Measurements from ENCODE around the gene PLXDC1. TPM values are rescaled to one million over a fixed set of nuclear protein-coding genes. Genes with fewer than 3 reads are reported as not detected.
A peak's percentile ranks its signal among the peaks of the same experiment; 100 is the strongest.
"Not testable (repeated sequence)": the region's sequence is repeated elsewhere in the genome, so short reads cannot be mapped to it uniquely, and the experiment has no call there.

PLXDC1 gene
- total RNA-seq, 3 donors from 2014 or later, result 11.8 to 37.7 (median 23.1) TPM

- no peak for TF ChIP-seq POLR2AphosphoS5 (IDR thresholded peaks at IDR 0.05)
- TF ChIP-seq POLR2A (IDR thresholded peaks at IDR 0.05), result no peak
- no peak for TF ChIP-seq CTCF (IDR thresholded peaks at IDR 0.05)
- Histone ChIP-seq H3K4me1 (no peaks in the 10 kb centered on the region), H3K36me3 (no peaks in the 10 kb centered on the region), H3K27me3 (no peaks in the 10 kb centered on the region), H3K9me3 (no peaks in the 10 kb centered on the region), H3K4me3 (no peak overlapping the region), H3K27ac (no peak overlapping the region)
- DNase-seq (ENCODE audit: low spot score in 2 of 2), result no peak
- intact Hi-C loops (cut with DNase I; ENCODE audit: low total_unique reads), result no loop called here
These were observed 25.0 kb downstream of the PLXDC1 start for GRCh38 chr17:39126436-39126835.

- intact Hi-C loops (cut with DNase I; ENCODE audit: low total_unique reads), result no loop called here
- Histone ChIP-seq H3K27me3 (no peaks in the 10 kb centered on the region), H3K36me3 (no peaks in the 10 kb centered on the region), H3K4me1 (no peaks in the 10 kb centered on the region), H3K4me3 (no peak overlapping the region), H3K9me3 (no peaks in the 10 kb centered on the region), H3K27ac (no peak overlapping the region)
- no peak for DNase-seq (ENCODE audit: low spot score in 2 of 2)
- no peak for TF ChIP-seq POLR2A (IDR thresholded peaks at IDR 0.05)
- TF ChIP-seq POLR2AphosphoS5 (IDR thresholded peaks at IDR 0.05), result no peak
- TF ChIP-seq CTCF (IDR thresholded peaks at IDR 0.05), result no peak
These were observed 26.1 kb downstream of the PLXDC1 start for GRCh38 chr17:39125143-39125875.

- Histone ChIP-seq H3K9me3 (no peaks in the 10 kb centered on the region), H3K4me1 (no peaks in the 10 kb centered on the region), H3K36me3 (no peaks in the 10 kb centered on the region), H3K4me3 (no peak overlapping the region), H3K27ac (peak overlapping the region; percentile 4 to 30), H3K27me3 (no peaks in the 10 kb centered on the region)
- peak in 1 of 2 donors; percentile 37 for DNase-seq (ENCODE audit: low spot score in 2 of 2)
- intact Hi-C loops (cut with DNase I; ENCODE audit: low total_unique reads), result no loop called here
- no peak for TF ChIP-seq CTCF (IDR thresholded peaks at IDR 0.05)
- TF ChIP-seq POLR2A (IDR thresholded peaks at IDR 0.05), result no peak
These were observed 27.8 kb downstream of the PLXDC1 start for GRCh38 chr17:39123627-39124026.

- no peak for DNase-seq (ENCODE audit: low spot score in 2 of 2)
- Histone ChIP-seq H3K4me3 (no peak overlapping the region), H3K36me3 (no peaks in the 10 kb centered on the region), H3K27ac (no peak overlapping the region), H3K27me3 (no peaks in the 10 kb centered on the region), H3K9me3 (no peaks in the 10 kb centered on the region), H3K4me1 (no peaks in the 10 kb centered on the region)
- TF ChIP-seq POLR2A (IDR thresholded peaks at IDR 0.05), result no peak
- no peak for TF ChIP-seq CTCF (IDR thresholded peaks at IDR 0.05)
- no peak for TF ChIP-seq POLR2AphosphoS5 (IDR thresholded peaks at IDR 0.05)
- intact Hi-C loops (cut with DNase I; ENCODE audit: low total_unique reads), result no loop called here
These were observed 28.4 kb downstream of the PLXDC1 start for GRCh38 chr17:39122991-39123390.

GRCh38 chr17:39121919-39122318 lies 29.5 kb downstream of the PLXDC1 start:
- H3K27ac ChIP-seq; H3K27me3 ChIP-seq; H3K4me3 ChIP-seq; DNase-seq (ENCODE audit: low spot score in 2 of 2); H3K4me1 ChIP-seq; intact Hi-C loops (cut with DNase I; ENCODE audit: low total_unique reads); H3K9me3 ChIP-seq; H3K36me3 ChIP-seq: not testable (repeated sequence)
